Liver (tissue), 9 donors: Measurements from ENCODE around the gene OSTM1. TPM values are rescaled to one million over a fixed set of nuclear protein-coding genes. Genes with fewer than 3 reads are reported as not detected.

Experiments
- DNase-seq: peaks from one replicate; pipeline ENCODE4 v3.0.0-alpha.2; 2017; ENCODE audit warnings: low spot score
- H3K27ac ChIP-seq, 2 donors: one replicate each; pipeline ENCODE4 v1.7.0; 2013; ENCODE audit warnings: inconsistent platforms in 2 of 2, low read length in 2 of 2, control low read depth in 1 of 2, low read depth in 1 of 2, mild to moderate bottlenecking in 1 of 2
- H3K27me3 ChIP-seq, 4 donors: one replicate each; pipeline versions ENCODE4 v1.6.1 to v1.7.0; 2013; ENCODE audit warnings: low read length in 3 of 4, inconsistent platforms in 1 of 4, mild to moderate bottlenecking in 1 of 4, moderate library complexity in 1 of 4; ENCODE audit not compliant: control insufficient read depth in 4 of 4, insufficient read depth in 4 of 4
- H3K36me3 ChIP-seq, 4 donors: one replicate each; pipeline versions ENCODE4 v1.6.1 to v1.7.0; 2013; ENCODE audit warnings: low read length in 3 of 4, mild to moderate bottlenecking in 3 of 4, low read depth in 1 of 4, moderate library complexity in 1 of 4; ENCODE audit not compliant: control insufficient read depth in 4 of 4, insufficient read depth in 3 of 4
- H3K4me1 ChIP-seq, 4 donors: one replicate each; pipeline versions ENCODE4 v1.6.1 to v1.7.0; 2013; ENCODE audit warnings: low read length in 3 of 4, mild to moderate bottlenecking in 3 of 4, moderate library complexity in 1 of 4; ENCODE audit not compliant: control insufficient read depth in 4 of 4, insufficient read depth in 4 of 4
- H3K4me3 ChIP-seq, 3 donors: one replicate each; pipeline versions ENCODE4 v1.6.1 to v1.7.0; 2013; ENCODE audit warnings: low read length in 3 of 3, control low read depth in 1 of 3, low read depth in 1 of 3, mild to moderate bottlenecking in 1 of 3
- H3K9ac ChIP-seq, 2 donors: one replicate each; pipeline ENCODE4 v1.7.0; 2013; ENCODE audit warnings: low read length in 2 of 2, mild to moderate bottlenecking in 2 of 2, moderate library complexity in 2 of 2, control low read depth in 1 of 2, low read depth in 1 of 2
- H3K9me3 ChIP-seq, 4 donors: one replicate each; pipeline versions ENCODE4 v1.6.1 to v1.7.0; 2013; ENCODE audit warnings: low read length in 3 of 4; ENCODE audit not compliant: control insufficient read depth in 4 of 4
- FOXA1 ChIP-seq: IDR thresholded peaks from 2 replicates; pipeline ENCODE4 v1.6.1; 2016; ENCODE audit warnings: antibody characterized with exemption
- HNF4G ChIP-seq: IDR thresholded peaks from 2 replicates; pipeline ENCODE4 v1.6.1; 2016; ENCODE audit warnings: antibody characterized with exemption
- JUND ChIP-seq, 2 donors: IDR thresholded peaks; 2 replicates each; pipeline ENCODE4 v1.6.1; 2016; ENCODE audit warnings: antibody characterized with exemption in 2 of 2
- RAD21 ChIP-seq, 2 donors: IDR thresholded peaks; 2 replicates each; pipeline ENCODE4 v1.6.1; 2016; ENCODE audit warnings: antibody characterized with exemption in 2 of 2, mild to moderate bottlenecking in 2 of 2
- RXRA ChIP-seq, 2 donors: IDR thresholded peaks; 2 replicates each; pipeline ENCODE4 v1.6.1; 2017 to 2018; ENCODE audit warnings: antibody characterized with exemption in 2 of 2, mild to moderate bottlenecking in 1 of 2
- TAF1 ChIP-seq: conservative IDR thresholded peaks from 2 replicates; pipeline ENCODE4 v1.6.1; 2016; ENCODE audit warnings: antibody characterized with exemption, mild to moderate bottlenecking
- YY1 ChIP-seq: IDR thresholded peaks from 2 replicates; pipeline ENCODE4 v1.6.1; 2016; ENCODE audit warnings: antibody characterized with exemption, mild to moderate bottlenecking
- WGBS: extraction: QIAGEN DNeasy Blood & Tissue Kit; methylation state at CpG from one replicate; pipeline ENCODE4 v1.1.7; 2013; 5-methylcytosine and 5-hydroxymethylcytosine counted together
- polyA plus RNA-seq, 2 donors: library from polyadenylated mRNA; stranded (reverse) in 1 of 2; unstranded in 1 of 2; fragments of 200-250 nt in 1 of 2; fragments of >200 nt in 1 of 2; fragmentation: Nextera tagmentation in 1 of 2; extraction: Ambion mirVana in 1 of 2; gene quantifications; one replicate each; pipeline versions ENCODE4 v1.2.1 to v1.2.3, GENCODE V29; 2013 to 2015
- total RNA-seq, 2 donors: library from RNA; depleted of rRNA; stranded (reverse); fragments of >200 nt; gene quantifications; one replicate each; pipeline ENCODE4 v1.2.3, GENCODE V29; 2014
- TF ChIP-seq, protein P1 (sequence below): IDR thresholded peaks from 2 replicates; pipeline ENCODE4 v1.6.1; 2016; ENCODE audit warnings: antibody characterized with exemption
- TF ChIP-seq, protein P2 (sequence below): fragments of 150-350 bp; IDR thresholded peaks from 2 replicates; pipeline ENCODE4 v1.5.1; 2017; ENCODE audit warnings: improper control_type of control experiment, low read depth, low read length; ENCODE audit not compliant: missing input control
- TF ChIP-seq, protein P3 (sequence below): IDR thresholded peaks from 2 replicates; pipeline ENCODE4 v1.6.1; 2016; ENCODE audit warnings: antibody characterized with exemption
- TF ChIP-seq, protein P4 (sequence below): IDR thresholded peaks from 2 replicates; pipeline ENCODE4 v1.6.1; 2016; ENCODE audit warnings: antibody characterized with exemption, mild to moderate bottlenecking
- donor health status: healthy.
- donor health status: healthy.
- donor health status: healthy.
- donor health status: healthy.
- donor health status: healthy.

OSTM1 gene
- total and polyA plus RNA-seq, 4 donors = 8.8 to 33.3 (median 11.3) TPM

DNA sequence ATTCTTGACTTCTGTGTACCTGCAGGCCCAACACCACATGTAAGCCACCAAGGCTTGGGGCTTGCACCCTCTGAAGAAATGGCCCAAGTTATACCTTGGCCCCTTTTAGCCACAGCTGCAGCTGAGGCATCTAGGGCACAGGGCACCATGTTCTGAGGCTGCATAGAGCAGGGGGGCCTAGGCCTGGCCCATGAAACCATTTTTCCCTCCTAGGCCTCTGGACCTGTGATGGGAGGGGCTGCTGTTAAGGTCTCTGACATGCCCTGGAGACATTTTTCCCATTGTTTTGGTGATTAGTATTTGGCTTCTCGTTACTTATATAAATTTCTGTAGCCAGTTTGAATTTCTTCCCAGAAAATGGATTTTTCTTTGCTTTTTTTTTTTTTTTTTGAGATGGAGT is 66.2 kb downstream of the OSTM1 start:
- Histone ChIP-seq H3K27ac (no peak overlapping the region), H3K9me3 (peaks cover 0 to 5% (median 0%) of the 10 kb centered on the region in 4 donors), H3K27me3 (no peaks in the 10 kb centered on the region), H3K4me1 (no peaks in the 10 kb centered on the region), H3K9ac (no peak overlapping the region), H3K36me3 (no peaks in the 10 kb centered on the region), H3K4me3 (no peak overlapping the region)
- 94% methylated on average over 1 of the region's 1 CpG for WGBS
- DNase-seq = no peak
- no peak for TF ChIP-seq RXRA (IDR thresholded peaks at IDR 0.05)
- TF ChIP-seq, protein P1, sequence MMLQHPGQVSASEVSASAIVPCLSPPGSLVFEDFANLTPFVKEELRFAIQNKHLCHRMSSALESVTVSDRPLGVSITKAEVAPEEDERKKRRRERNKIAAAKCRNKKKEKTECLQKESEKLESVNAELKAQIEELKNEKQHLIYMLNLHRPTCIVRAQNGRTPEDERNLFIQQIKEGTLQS = no peak
- no peak for TF ChIP-seq FOXA1
- TF ChIP-seq JUND (IDR thresholded peaks at IDR 0.05) = no peak
- TF ChIP-seq, protein P2, sequence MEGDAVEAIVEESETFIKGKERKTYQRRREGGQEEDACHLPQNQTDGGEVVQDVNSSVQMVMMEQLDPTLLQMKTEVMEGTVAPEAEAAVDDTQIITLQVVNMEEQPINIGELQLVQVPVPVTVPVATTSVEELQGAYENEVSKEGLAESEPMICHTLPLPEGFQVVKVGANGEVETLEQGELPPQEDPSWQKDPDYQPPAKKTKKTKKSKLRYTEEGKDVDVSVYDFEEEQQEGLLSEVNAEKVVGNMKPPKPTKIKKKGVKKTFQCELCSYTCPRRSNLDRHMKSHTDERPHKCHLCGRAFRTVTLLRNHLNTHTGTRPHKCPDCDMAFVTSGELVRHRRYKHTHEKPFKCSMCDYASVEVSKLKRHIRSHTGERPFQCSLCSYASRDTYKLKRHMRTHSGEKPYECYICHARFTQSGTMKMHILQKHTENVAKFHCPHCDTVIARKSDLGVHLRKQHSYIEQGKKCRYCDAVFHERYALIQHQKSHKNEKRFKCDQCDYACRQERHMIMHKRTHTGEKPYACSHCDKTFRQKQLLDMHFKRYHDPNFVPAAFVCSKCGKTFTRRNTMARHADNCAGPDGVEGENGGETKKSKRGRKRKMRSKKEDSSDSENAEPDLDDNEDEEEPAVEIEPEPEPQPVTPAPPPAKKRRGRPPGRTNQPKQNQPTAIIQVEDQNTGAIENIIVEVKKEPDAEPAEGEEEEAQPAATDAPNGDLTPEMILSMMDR = no peak
- no peak for TF ChIP-seq TAF1
- no peak for TF ChIP-seq HNF4G
- no peak for TF ChIP-seq RAD21 (IDR thresholded peaks at IDR 0.05)

DNA sequence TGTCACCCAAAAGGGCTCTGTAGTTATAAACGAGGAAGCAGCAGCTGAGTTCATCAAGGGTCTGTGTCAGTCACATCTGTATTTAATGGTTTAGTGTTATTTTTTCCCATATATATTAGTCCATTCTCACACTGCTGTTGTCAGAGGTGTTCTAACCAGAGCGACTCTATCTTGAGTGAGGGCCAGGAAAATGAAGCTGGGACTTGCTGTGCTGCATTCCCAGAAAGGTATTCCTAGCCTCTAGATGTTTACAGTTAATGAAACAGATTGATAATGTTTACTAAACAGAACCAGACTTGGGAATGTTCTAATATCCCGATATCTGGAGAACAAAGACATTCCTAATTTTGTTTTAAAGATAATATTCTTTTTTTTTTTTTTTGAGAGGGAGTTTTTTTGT is 68.6 kb downstream of the OSTM1 start:
- no peak overlapping the region for H3K9ac ChIP-seq
- no peak overlapping the region for H3K27ac ChIP-seq
- peaks cover 0 to 5% (median 0%) of the 10 kb centered on the region in 4 donors for H3K9me3 ChIP-seq
- no peaks in the 10 kb centered on the region for H3K27me3 ChIP-seq
- TF ChIP-seq, protein P3, sequence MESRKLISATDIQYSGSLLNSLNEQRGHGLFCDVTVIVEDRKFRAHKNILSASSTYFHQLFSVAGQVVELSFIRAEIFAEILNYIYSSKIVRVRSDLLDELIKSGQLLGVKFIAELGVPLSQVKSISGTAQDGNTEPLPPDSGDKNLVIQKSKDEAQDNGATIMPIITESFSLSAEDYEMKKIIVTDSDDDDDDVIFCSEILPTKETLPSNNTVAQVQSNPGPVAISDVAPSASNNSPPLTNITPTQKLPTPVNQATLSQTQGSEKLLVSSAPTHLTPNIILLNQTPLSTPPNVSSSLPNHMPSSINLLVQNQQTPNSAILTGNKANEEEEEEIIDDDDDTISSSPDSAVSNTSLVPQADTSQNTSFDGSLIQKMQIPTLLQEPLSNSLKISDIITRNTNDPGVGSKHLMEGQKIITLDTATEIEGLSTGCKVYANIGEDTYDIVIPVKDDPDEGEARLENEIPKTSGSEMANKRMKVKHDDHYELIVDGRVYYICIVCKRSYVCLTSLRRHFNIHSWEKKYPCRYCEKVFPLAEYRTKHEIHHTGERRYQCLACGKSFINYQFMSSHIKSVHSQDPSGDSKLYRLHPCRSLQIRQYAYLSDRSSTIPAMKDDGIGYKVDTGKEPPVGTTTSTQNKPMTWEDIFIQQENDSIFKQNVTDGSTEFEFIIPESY = no peak
- no peak for TF ChIP-seq YY1
- no peak for TF ChIP-seq TAF1
- TF ChIP-seq, protein P4, sequence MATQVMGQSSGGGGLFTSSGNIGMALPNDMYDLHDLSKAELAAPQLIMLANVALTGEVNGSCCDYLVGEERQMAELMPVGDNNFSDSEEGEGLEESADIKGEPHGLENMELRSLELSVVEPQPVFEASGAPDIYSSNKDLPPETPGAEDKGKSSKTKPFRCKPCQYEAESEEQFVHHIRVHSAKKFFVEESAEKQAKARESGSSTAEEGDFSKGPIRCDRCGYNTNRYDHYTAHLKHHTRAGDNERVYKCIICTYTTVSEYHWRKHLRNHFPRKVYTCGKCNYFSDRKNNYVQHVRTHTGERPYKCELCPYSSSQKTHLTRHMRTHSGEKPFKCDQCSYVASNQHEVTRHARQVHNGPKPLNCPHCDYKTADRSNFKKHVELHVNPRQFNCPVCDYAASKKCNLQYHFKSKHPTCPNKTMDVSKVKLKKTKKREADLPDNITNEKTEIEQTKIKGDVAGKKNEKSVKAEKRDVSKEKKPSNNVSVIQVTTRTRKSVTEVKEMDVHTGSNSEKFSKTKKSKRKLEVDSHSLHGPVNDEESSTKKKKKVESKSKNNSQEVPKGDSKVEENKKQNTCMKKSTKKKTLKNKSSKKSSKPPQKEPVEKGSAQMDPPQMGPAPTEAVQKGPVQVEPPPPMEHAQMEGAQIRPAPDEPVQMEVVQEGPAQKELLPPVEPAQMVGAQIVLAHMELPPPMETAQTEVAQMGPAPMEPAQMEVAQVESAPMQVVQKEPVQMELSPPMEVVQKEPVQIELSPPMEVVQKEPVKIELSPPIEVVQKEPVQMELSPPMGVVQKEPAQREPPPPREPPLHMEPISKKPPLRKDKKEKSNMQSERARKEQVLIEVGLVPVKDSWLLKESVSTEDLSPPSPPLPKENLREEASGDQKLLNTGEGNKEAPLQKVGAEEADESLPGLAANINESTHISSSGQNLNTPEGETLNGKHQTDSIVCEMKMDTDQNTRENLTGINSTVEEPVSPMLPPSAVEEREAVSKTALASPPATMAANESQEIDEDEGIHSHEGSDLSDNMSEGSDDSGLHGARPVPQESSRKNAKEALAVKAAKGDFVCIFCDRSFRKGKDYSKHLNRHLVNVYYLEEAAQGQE = no peak
- DNase-seq = no peak
- no peaks in the 10 kb centered on the region for H3K4me1 ChIP-seq
- H3K36me3 ChIP-seq = no peaks in the 10 kb centered on the region
- WGBS = 81% methylated on average over 3 of the region's 3 CpGs
- no peak overlapping the region for H3K4me3 ChIP-seq
